C4-2B (cell line): ENCODE measurements around the gene SEMG2.

ENCODE experiments used
- CTCF ChIP-seq: fragments of 450-650 bp; conservative IDR thresholded peaks from 2 replicates; pipeline ENCODE4 v1.5.1; 2017; ENCODE audit warnings: mild to moderate bottlenecking
- ZFX ChIP-seq: fragments of 450-650 bp; IDR thresholded peaks from 2 replicates; pipeline ENCODE4 v1.6.1; 2017

- TF ChIP-seq CTCF = no peak
- no peak for TF ChIP-seq ZFX
These were observed 8.3 kb upstream of the SEMG2 start for GRCh38 chr20:45212836-45213235.
